Peyer's patch (tissue), 4 donors: ENCODE measurements around the gene RFC1. TPM values are rescaled to one million over a fixed set of nuclear protein-coding genes. Genes with fewer than 3 reads are reported as not detected.
"Not testable (repeated sequence)": the region's sequence is repeated elsewhere in the genome, so short reads cannot be mapped to it uniquely, and the experiment has no call there.

ENCODE experiments used
- DNase-seq, 3 donors: peaks; one replicate each; pipeline ENCODE4 v3.0.0-alpha.2; 2017 to 2019
- H3K27ac ChIP-seq, 4 donors: fragments of 200-600 bp; sonication (generic); one replicate each; pipeline ENCODE4 v1.5.1; 2016 to 2019
- H3K27me3 ChIP-seq, 2 donors: fragments of 200-600 bp; sonication (generic); one replicate each; pipeline ENCODE4 v1.5.1; 2019
- H3K36me3 ChIP-seq, 3 donors: fragments of 200-600 bp; sonication (generic); one replicate each; pipeline ENCODE4 v1.5.1; 2016 to 2019
- H3K4me1 ChIP-seq, 4 donors: fragments of 200-600 bp; sonication (generic); one replicate each; pipeline ENCODE4 v1.5.1; 2016 to 2019
- H3K4me3 ChIP-seq, 4 donors: fragments of 200-600 bp; sonication (generic); 1 replicate in 3 of 4; 2 replicates in 1 of 4; pipeline ENCODE4 v1.5.1; 2016 to 2019; ENCODE audit warnings: mild to moderate bottlenecking in 1 of 4
- H3K9me3 ChIP-seq, 4 donors: fragments of 200-600 bp; sonication (generic); one replicate each; pipeline ENCODE4 v1.5.1; 2016 to 2019; ENCODE audit warnings: mild to moderate bottlenecking in 1 of 4
- POLR2A ChIP-seq, 2 donors: fragments of 450-650 bp; IDR thresholded peaks; one replicate each; pipeline ENCODE4 v1.5.1; 2017; ENCODE audit warnings: antibody characterized with exemption in 2 of 2, mild to moderate bottlenecking in 2 of 2, moderate library complexity in 2 of 2
- total RNA-seq, 4 donors: library from RNA; depleted of rRNA; stranded (reverse); fragments of >200 nt; gene quantifications; one replicate each; pipeline ENCODE4 v1.1.0, GENCODE V29; 2016
- TF ChIP-seq, protein P1 (sequence below), 6 experiments: fragments of 450-650 bp in 4 of 6; fragments of 200-600 bp in 2 of 6; sonication (generic) in 1 of 6; IDR thresholded peaks; one replicate each; pipeline ENCODE4 v1.5.1; 2017 to 2019; ENCODE audit warnings: antibody characterized with exemption in 6 of 6, mild to moderate bottlenecking in 3 of 6, moderate library complexity in 1 of 6

The RFC1 gene
- 10 to 100 TPM; 15.0 to 49.5 (median 43.6) TPM for total RNA-seq

- TF ChIP-seq, protein P1, sequence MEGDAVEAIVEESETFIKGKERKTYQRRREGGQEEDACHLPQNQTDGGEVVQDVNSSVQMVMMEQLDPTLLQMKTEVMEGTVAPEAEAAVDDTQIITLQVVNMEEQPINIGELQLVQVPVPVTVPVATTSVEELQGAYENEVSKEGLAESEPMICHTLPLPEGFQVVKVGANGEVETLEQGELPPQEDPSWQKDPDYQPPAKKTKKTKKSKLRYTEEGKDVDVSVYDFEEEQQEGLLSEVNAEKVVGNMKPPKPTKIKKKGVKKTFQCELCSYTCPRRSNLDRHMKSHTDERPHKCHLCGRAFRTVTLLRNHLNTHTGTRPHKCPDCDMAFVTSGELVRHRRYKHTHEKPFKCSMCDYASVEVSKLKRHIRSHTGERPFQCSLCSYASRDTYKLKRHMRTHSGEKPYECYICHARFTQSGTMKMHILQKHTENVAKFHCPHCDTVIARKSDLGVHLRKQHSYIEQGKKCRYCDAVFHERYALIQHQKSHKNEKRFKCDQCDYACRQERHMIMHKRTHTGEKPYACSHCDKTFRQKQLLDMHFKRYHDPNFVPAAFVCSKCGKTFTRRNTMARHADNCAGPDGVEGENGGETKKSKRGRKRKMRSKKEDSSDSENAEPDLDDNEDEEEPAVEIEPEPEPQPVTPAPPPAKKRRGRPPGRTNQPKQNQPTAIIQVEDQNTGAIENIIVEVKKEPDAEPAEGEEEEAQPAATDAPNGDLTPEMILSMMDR (IDR thresholded peaks at IDR 0.05) = no peak
- peak in 1 of 2 donors; percentile 46 for TF ChIP-seq POLR2A (IDR thresholded peaks at IDR 0.05)
- Histone ChIP-seq H3K27ac (peak within 1 kb of the TSS; percentile 78 to 90 (median 82)), H3K4me1 (peaks cover 0 to 25% (median 2%) of the 10 kb centered on the region in 4 donors), H3K27me3 (no peaks in the 10 kb centered on the region), H3K36me3 (no peaks in the 10 kb centered on the region), H3K4me3 (peak within 1 kb of the TSS; percentile 71 to 98 (median 87)), H3K9me3 (peaks cover 0 to 2% (median 0%) of the 10 kb centered on the region in 4 donors)
- DNase-seq = peak; percentile 92 to 98 (median 97)
Measured at GRCh38 chr4:39365830-39366771, at the start of gene RFC1. RFC1 (minus strand) TSS chr4:39366362; CDS start chr4:39366241, 121 bp downstream.

- H3K36me3 ChIP-seq = no peaks in the 10 kb centered on the region
- H3K9me3 ChIP-seq = no peaks in the 10 kb centered on the region
- no peak overlapping the region for H3K4me3 ChIP-seq
- H3K4me1 ChIP-seq = no peaks in the 10 kb centered on the region
- DNase-seq = no peak
- H3K27ac ChIP-seq = no peak overlapping the region
- H3K27me3 ChIP-seq = no peaks in the 10 kb centered on the region
- TF ChIP-seq POLR2A (IDR thresholded peaks at IDR 0.05) = no peak
- TF ChIP-seq, protein P1 (IDR thresholded peaks at IDR 0.05) = no peak
Measured at GRCh38 chr4:39415678-39416283, 49.6 kb upstream of the RFC1 start.

DNA sequence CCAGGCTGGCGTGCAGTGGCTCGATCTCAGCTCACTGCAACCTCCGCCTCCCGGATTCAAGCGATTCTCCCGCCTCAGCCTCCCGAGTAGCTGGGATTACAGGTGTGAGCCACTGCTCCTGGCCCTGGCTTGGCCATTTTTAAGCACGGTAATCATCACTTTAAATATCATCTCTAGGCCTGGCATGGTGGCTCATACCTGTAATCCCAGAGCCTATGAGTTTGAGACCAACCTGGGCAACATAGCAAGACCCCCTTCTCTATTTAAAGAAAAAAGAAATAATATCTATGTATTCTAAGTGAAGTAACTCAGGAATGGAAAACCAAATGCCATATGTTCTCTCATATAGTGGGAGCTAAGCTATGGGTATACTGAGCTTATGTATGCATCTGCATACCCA lies 45.4 kb upstream of the RFC1 start:
- not testable (repeated sequence) for H3K9me3 ChIP-seq, H3K27me3 ChIP-seq, H3K36me3 ChIP-seq, H3K27ac ChIP-seq, H3K4me1 ChIP-seq, DNase-seq, H3K4me3 ChIP-seq

DNA sequence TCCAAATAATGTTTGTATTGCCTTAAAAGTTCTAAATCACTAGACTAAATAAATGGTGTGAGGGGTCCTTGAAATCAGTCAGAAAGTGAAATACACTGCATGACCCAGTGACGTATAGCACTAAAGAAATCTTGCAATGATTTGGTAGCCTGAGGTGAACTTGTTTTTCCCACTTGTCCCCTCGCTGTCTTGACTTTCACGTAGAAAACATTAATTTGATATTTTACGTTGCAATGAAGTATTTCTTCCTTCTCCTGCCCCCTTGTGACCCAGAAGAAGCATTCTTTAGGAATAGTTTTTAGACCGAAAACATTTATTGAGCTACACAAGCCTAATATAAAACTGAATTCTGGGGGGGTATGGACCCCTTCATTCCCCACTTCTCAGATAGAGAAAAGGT lies 44.3 kb upstream of the RFC1 start:
- DNase-seq = no peak
- no peaks in the 10 kb centered on the region for H3K36me3 ChIP-seq
- H3K4me1 ChIP-seq = no peaks in the 10 kb centered on the region
- H3K9me3 ChIP-seq = no peaks in the 10 kb centered on the region
- no peak for TF ChIP-seq POLR2A (IDR thresholded peaks at IDR 0.05)
- TF ChIP-seq, protein P1 (IDR thresholded peaks at IDR 0.05) = peak in 1 of 6 experiments; percentile 4
- H3K27me3 ChIP-seq = no peaks in the 10 kb centered on the region
- no peak overlapping the region for H3K27ac ChIP-seq
- no peak overlapping the region for H3K4me3 ChIP-seq

- TF ChIP-seq, protein P1 (IDR thresholded peaks at IDR 0.05) = no peak
- no peak for TF ChIP-seq POLR2A (IDR thresholded peaks at IDR 0.05)
- H3K27me3 ChIP-seq = no peaks in the 10 kb centered on the region
- no peak overlapping the region for H3K27ac ChIP-seq
- H3K9me3 ChIP-seq = no peaks in the 10 kb centered on the region
- H3K36me3 ChIP-seq = no peaks in the 10 kb centered on the region
- no peaks in the 10 kb centered on the region for H3K4me1 ChIP-seq
- peak overlapping the region in 1 of 4 donors; percentile 39 for H3K4me3 ChIP-seq
- DNase-seq = no peak
Measured at GRCh38 chr4:39407584-39407885, 41.4 kb upstream of the RFC1 start.
